Stimulated activated CD8-positive, alpha-beta memory T cell treated with anti-CD3 and anti-CD28 coated beads, Interleukin-12 subunit alpha, Interleukin-12 subunit beta, amount 100 ng/mL, for 4 hours (primary cell): ENCODE results near the gene TOGARAM2.
"Not testable (repeated sequence)": the region's sequence is repeated elsewhere in the genome, so short reads cannot be mapped to it uniquely, and the experiment has no call there.

Experiments used
- DNase-seq: peaks from one replicate; pipeline ENCODE4 v3.0.0-alpha.2; 2020; ENCODE audit warnings: low read depth

The TOGARAM2 gene

GRCh38 chr2:28977176-28977875, 3.8 kb upstream of the TOGARAM2 start:
- no peak for DNase-seq

DNA sequence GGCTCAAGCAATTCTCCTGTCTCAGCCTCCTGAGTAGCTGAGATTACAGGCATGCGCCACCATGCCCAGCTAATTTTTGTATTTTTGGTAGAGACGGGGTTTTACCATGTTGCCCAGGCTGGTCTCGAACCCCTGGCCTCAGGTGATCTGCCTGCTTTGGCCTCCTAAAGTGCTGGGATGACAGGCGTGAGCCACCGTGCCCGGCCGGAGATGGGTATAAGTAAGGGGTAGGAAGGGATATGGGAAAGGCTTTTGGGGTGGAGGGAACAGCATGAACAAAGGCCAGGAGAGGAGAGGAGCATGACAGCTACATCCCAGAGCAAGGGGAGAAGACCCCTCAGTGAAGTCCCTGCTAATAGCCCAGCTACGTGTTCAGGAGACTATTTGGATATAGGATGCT, 3.1 kb upstream of the TOGARAM2 start:
- not testable (repeated sequence) for DNase-seq

- DNase-seq, result no peak
Measured at GRCh38 chr2:28978606-28979005, 2.5 kb upstream of the TOGARAM2 start.

- DNase-seq, result no peak
Measured at GRCh38 chr2:28979041-28979440, 2.1 kb upstream of the TOGARAM2 start.

DNA sequence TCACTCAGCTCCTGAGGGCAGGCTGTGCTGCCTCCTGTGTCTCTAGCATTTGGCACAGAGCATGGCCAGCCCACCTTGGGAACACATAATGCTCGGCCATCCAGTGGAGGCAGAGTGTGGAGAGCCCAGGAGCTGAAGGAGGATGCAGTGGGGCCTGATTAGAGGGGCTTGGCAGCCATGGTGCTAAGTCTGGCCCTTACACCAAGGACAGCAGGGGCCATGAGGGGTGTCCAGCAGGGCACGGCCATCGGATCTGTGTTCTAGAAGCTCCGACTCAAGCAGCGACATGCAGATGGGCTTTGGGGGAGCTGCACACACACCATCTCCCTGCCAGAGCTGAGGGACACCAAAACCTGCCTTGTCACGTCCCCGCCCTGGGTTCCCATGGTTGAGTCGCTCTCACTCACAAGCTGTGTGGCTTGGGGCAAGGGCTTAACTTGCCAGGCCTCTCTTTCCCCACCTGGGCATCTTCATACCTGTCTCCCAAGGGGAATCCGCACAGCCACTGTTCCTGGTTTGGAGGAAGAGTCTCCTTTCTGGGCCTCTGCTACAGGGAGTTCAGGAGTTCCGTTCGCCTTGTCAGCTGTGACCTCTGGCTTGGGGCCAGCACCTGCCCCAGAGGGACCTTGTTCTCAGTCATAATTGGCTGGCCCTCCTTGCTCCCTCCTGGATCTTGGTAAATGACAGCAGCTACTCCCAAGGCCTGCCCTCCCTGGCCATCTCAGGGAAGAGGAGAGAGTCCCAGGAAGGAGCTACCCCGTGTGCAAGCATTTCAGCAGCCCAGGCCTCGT, 1.3 kb upstream of the TOGARAM2 start:
- no peak for DNase-seq

GRCh38 chr2:28980368-28981015, 606 bp upstream of the TOGARAM2 start:
- no peak for DNase-seq

GRCh38 chr2:28981620-28982376, 700 bp downstream of the TOGARAM2 start:
- DNase-seq, result no peak

GRCh38 chr2:28982381-28982950, 1.4 kb downstream of the TOGARAM2 start:
- no peak for DNase-seq

GRCh38 chr2:28986429-28986828, 5.3 kb downstream of the TOGARAM2 start:
- no peak for DNase-seq

DNA sequence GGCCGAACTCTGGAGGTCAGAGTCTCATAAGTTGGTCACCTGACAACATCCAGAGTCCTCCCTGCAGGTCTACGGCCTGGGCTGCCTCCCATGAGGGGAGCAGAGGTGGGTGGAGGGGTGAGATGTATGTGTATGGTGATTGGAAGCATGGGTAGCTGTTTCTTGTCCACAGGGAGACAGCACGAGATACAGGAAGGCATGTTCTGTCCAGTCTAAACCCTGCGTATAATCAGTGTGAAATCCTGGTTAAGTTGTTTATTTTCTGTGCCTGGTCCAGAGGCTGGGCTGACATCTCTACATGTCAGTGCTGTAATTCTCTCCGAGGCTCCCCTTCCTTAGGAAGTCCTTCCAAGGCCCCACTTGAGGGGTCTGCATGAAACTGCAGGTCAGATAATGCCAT, 8.9 kb downstream of the TOGARAM2 start:
- DNase-seq, result no peak

GRCh38 chr2:28990445-28990844, 9.3 kb downstream of the TOGARAM2 start:
- no peak for DNase-seq

DNA sequence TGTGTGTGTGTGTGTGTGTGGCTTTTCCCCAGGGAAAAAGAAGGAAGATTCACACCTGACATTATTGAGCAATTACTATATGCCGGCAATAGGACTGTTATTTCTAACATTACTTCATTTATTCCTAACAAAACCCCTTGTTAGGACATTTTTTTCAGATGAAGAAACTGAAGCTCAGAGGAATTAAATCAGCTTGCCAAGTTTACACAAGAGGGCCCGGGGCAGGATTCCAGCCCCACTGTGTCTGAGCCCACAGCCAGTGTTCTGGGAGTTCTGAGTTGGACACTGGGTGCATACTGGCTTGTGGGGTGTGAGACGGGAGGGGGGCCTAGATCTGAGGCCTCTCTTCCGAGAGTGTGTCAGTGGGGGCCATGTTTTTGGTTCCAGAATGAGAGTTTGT, 9.9 kb downstream of the TOGARAM2 start:
- no peak for DNase-seq

- DNase-seq, result no peak
Measured at GRCh38 chr2:28991460-28991859, 10.4 kb downstream of the TOGARAM2 start.

DNA sequence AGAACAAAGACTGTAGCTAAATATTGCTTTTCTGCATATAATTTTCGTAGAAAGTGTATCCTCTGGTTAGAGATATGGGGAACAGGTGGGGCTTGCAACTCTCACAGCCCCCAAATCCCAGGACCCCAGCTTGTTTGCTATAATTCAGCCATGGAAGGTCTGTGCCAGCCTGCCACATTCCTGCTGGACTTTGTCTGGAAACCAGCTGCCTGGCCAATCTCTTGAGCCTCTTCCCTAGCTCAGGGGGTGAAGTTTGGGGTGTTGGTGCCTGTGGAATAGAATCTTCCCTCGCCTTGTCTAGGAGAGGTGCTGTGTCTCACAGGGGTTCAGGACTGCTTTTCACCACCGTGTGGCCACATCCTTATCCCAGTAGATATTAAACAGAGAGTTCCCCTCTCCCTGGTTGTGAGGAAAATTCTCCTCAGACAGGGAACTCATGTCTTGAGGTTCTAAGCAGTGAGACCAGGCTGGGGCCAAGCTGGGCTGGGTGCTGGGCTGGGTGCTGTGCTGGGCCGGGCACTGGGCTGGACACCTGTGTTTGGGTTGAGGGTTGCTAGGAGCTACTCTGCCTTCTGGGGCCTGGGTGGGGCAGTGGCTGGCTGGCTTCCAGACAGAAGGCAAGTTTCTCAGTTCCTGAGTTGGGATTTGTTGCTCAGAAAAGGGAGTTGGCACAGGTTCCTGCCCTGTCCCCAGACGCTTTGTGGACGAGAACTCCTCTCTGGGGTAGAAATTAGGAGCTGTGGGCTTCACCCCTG, 12.3 kb downstream of the TOGARAM2 start:
- no peak for DNase-seq

DNA sequence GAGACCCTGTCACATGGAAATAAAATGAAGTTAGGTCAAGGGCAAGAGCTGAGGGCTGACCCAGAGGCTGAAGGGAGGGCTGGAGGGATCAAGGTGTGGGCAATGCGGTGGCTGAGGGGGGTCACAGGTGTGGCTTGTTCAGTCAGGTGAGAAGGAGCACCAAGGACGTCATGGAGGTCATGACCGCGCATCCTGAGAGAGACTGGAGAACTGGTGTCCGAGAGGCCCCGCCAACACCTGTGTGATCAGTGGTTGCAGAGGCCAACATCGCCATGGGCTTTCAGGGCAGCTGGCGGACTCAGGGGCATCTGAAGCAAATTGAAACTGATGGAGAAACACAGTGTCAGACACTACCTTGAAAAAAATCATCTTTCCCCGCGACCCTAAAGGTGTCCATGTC, 13.0 kb downstream of the TOGARAM2 start:
- no peak for DNase-seq

- DNase-seq, result no peak
Measured at GRCh38 chr2:28994679-28995078, 13.6 kb downstream of the TOGARAM2 start.

- no peak for DNase-seq
Measured at GRCh38 chr2:28995765-28996750, 15.0 kb downstream of the TOGARAM2 start.

- DNase-seq, result no peak
Measured at GRCh38 chr2:28997237-28997846, 16.2 kb downstream of the TOGARAM2 start.
